ENCODE measurements around the gene LPAR2. TPM values are rescaled to one million over a fixed set of nuclear protein-coding genes. Genes with fewer than 3 reads are reported as not detected.
A peak's percentile ranks its signal among the peaks of the same experiment; 100 is the strongest.

The LPAR2 gene
- total and polyA plus RNA-seq, 12 donors, result 0.25 to 1.9 (median 0.94) TPM; not detected in 1

DNA sequence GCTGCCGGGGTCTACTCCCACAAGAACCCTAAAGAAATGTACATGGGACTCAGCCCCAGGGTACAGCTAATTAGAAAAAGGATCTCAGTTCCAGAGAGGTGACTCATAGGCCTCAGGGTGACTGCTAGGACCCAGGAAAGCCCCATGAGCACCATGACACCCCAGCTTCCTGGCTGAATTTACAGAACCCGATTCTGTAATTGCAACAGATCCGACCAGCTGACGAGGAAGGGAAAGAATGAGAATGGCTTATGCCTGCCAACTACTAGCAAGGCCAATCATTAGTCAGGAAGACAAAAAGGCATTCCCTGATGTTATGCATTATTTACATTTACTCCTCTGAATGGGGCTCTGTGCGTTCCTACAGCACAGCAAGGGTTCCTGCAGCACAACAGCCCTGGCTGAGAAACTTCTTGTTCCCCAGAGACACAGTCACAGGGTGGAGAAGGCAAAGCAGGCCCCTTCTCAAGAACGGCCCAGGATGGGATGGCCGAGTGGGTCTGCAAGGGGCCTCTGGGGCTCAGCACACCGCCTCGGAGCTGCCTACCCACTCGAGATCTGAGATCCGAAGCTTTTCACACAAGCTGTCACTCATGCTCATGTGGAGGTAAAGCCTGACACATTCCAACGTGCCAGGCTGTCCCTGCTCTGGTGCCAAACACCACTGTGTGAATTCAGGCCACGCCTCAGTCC lies 36.7 kb downstream of the LPAR2 start:
- DNase-seq, result no peak
- TF ChIP-seq, protein P1, sequence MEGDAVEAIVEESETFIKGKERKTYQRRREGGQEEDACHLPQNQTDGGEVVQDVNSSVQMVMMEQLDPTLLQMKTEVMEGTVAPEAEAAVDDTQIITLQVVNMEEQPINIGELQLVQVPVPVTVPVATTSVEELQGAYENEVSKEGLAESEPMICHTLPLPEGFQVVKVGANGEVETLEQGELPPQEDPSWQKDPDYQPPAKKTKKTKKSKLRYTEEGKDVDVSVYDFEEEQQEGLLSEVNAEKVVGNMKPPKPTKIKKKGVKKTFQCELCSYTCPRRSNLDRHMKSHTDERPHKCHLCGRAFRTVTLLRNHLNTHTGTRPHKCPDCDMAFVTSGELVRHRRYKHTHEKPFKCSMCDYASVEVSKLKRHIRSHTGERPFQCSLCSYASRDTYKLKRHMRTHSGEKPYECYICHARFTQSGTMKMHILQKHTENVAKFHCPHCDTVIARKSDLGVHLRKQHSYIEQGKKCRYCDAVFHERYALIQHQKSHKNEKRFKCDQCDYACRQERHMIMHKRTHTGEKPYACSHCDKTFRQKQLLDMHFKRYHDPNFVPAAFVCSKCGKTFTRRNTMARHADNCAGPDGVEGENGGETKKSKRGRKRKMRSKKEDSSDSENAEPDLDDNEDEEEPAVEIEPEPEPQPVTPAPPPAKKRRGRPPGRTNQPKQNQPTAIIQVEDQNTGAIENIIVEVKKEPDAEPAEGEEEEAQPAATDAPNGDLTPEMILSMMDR (IDR thresholded peaks at IDR 0.05), result no peak
- H3K4me1 ChIP-seq, result peaks cover 0 to 29% (median 0%) of the 10 kb centered on the region in 9 donors
- no peaks in the 10 kb centered on the region for H3K9me3 ChIP-seq
- 51 to 65% methylated on average over 13 of the region's 13 CpGs for WGBS, 2 donors
- H3K27ac ChIP-seq, result peak overlapping the region in 1 of 10 donors; percentile 80
- intact Hi-C loops (cut with DNase I), result no loop called here
- H3K27me3 ChIP-seq, result peaks cover 0 to 8% (median 0%) of the 10 kb centered on the region in 7 donors
- peak in 5 of 8 donors; percentile 22 to 76 (median 45) for ATAC-seq
- H3K36me3 ChIP-seq, result no peaks in the 10 kb centered on the region
- H3K4me3 ChIP-seq, result no peak overlapping the region

DNA sequence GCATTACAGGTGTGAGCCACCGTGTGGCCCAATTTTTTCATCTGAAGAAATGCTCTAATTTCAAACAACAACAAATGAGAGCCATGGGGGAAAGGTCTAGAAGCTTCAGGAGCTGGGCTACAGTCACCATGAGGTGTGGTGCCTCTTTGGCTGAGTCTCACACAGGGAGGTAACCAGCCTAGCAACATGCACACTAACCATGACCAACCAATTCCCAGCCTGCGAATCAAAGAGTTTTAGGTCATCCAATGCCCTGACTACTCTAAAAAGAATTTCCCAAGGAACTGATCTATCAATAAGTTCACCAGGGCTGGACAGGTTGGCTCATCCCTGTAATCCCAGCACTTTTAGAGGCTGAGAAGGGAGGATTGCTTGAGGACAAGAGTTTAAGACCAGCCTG lies 39.5 kb downstream of the LPAR2 start:
- H3K36me3 ChIP-seq, result no peaks in the 10 kb centered on the region
- H3K4me3 ChIP-seq, result no peak overlapping the region
- peaks cover 0 to 19% (median 0%) of the 10 kb centered on the region in 9 donors for H3K4me1 ChIP-seq
- no peak for DNase-seq
- H3K27ac ChIP-seq, result no peak overlapping the region
- intact Hi-C loops (cut with DNase I), result no loop called here
- peaks cover 0 to 6% (median 0%) of the 10 kb centered on the region in 7 donors for H3K27me3 ChIP-seq
- WGBS, 2 donors, result 86 to 89% methylated on average over 2 of the region's 2 CpGs
- H3K9me3 ChIP-seq, result no peaks in the 10 kb centered on the region
- ATAC-seq, result no peak
- TF ChIP-seq, protein P1 (IDR thresholded peaks at IDR 0.05), result no peak

DNA sequence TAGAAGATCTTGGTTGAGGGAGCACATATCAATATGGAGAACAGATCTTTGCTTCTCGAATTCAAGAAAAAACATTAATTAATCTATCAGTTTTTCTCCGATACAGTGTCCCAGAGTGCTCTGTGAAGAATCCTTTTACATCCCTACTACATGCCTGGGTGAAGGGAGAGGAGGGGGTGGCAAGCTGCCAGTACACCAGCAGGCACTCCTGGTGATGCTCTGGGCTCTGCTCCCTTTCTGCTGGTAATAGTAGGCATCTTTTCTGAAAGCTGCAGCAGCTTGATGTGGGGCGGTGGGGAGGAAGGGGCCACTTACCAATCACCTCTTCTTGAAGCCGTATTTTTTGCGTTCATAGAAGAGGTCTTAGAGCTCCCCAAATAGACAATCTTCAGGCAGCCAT lies 40.2 kb downstream of the LPAR2 start:
- intact Hi-C loops (cut with DNase I), result no loop called here
- H3K27me3 ChIP-seq, result peaks cover 0 to 1% (median 0%) of the 10 kb centered on the region in 7 donors
- H3K9me3 ChIP-seq, result no peaks in the 10 kb centered on the region
- ATAC-seq (no peak), DNase-seq (no peak)
- H3K27ac ChIP-seq, result no peak overlapping the region
- WGBS, 2 donors, result 93% methylated on average over 5 of the region's 5 CpGs
- no peaks in the 10 kb centered on the region for H3K36me3 ChIP-seq
- H3K4me1 ChIP-seq, result peaks cover 0 to 19% (median 0%) of the 10 kb centered on the region in 9 donors
- TF ChIP-seq, protein P1 (IDR thresholded peaks at IDR 0.05), result no peak
- no peak overlapping the region for H3K4me3 ChIP-seq

DNA sequence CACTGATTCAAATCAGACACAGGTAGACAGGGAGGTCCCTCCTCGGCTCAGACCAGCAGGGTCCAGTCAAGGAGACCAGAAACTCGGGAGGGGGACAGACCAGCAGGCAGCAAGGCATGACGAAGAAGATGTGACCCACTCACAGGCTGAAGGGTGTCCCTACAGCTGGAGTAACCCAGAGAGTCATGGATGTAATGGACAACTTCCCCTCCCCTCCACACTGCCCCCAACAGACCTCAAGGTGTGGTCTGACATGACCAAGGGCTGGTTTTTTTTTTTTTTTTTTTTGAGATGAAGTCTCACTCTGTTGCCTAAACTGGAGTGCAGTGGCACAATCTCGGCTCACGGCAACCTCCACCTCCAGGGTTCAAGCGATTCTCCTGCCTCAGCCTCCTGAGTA lies 43.7 kb downstream of the LPAR2 start:
- Histone ChIP-seq H3K4me3 (no peak overlapping the region), H3K4me1 (no peaks in the 10 kb centered on the region), H3K27me3 (no peaks in the 10 kb centered on the region), H3K27ac (no peak overlapping the region), H3K36me3 (no peaks in the 10 kb centered on the region), H3K9me3 (no peaks in the 10 kb centered on the region)
- 86 to 90% methylated on average over 6 of the region's 6 CpGs for WGBS, 2 donors
- TF ChIP-seq, protein P1 (IDR thresholded peaks at IDR 0.05), result no peak
- DNase-seq, result no peak
- intact Hi-C loops (cut with DNase I), result no loop called here
- ATAC-seq, result no peak
